Measurements from ENCODE around the gene ATP2B2.

Gene ATP2B2

GRCh38 chr3:10410383-10411002, 94.9 kb downstream of the ATP2B2 start:
- Histone ChIP-seq H3K9me3 (ENCODE audit: control insufficient read depth in 2 of 2, low read length in 2 of 2) (no peaks in the 10 kb centered on the region), H3K4me3 (ENCODE audit: low read length in 2 of 2) (no peak overlapping the region), H3K4me1 (ENCODE audit: control insufficient read depth, insufficient read depth, low read length) (no peaks in the 10 kb centered on the region), H3K36me3 (ENCODE audit: control insufficient read depth in 2 of 2, insufficient read depth in 2 of 2, low read length in 2 of 2) (no peaks in the 10 kb centered on the region), H3K27ac (ENCODE audit: low read length) (no peak overlapping the region), H3K9ac (ENCODE audit: low read length in 2 of 2) (no peak overlapping the region), H3K27me3 (ENCODE audit: control insufficient read depth in 1 of 2, insufficient read depth in 2 of 2, low read length in 2 of 2) (no peaks in the 10 kb centered on the region)

- H3K36me3 ChIP-seq (ENCODE audit: control insufficient read depth in 2 of 2, insufficient read depth in 2 of 2, low read length in 2 of 2): no peaks in the 10 kb centered on the region
Measured at GRCh38 chr3:10408680-10409079, 96.7 kb downstream of the ATP2B2 start.

GRCh38 chr3:10407361-10407760, 98.0 kb downstream of the ATP2B2 start:
- H3K27me3 ChIP-seq (ENCODE audit: control insufficient read depth in 1 of 2, insufficient read depth in 2 of 2, low read length in 2 of 2): no peaks in the 10 kb centered on the region
- no peak overlapping the region for H3K4me3 ChIP-seq (ENCODE audit: low read length in 2 of 2)
- no peaks in the 10 kb centered on the region for H3K36me3 ChIP-seq (ENCODE audit: control insufficient read depth in 2 of 2, insufficient read depth in 2 of 2, low read length in 2 of 2)
- no peaks in the 10 kb centered on the region for H3K9me3 ChIP-seq (ENCODE audit: control insufficient read depth in 2 of 2, low read length in 2 of 2)
- H3K27ac ChIP-seq (ENCODE audit: low read length): no peak overlapping the region
- no peaks in the 10 kb centered on the region for H3K4me1 ChIP-seq (ENCODE audit: control insufficient read depth, insufficient read depth, low read length)
- H3K9ac ChIP-seq (ENCODE audit: low read length in 2 of 2): no peak overlapping the region

More at GRCh38 chr3:10408680-10409079, 96.7 kb downstream of the ATP2B2 start:
- no peaks in the 10 kb centered on the region for H3K4me1 ChIP-seq (ENCODE audit: control insufficient read depth, insufficient read depth, low read length)
- no peak overlapping the region for H3K9ac ChIP-seq (ENCODE audit: low read length in 2 of 2)
- H3K4me3 ChIP-seq (ENCODE audit: low read length in 2 of 2): no peak overlapping the region
- H3K27ac ChIP-seq (ENCODE audit: low read length): no peak overlapping the region
- no peaks in the 10 kb centered on the region for H3K9me3 ChIP-seq (ENCODE audit: control insufficient read depth in 2 of 2, low read length in 2 of 2)
- H3K27me3 ChIP-seq (ENCODE audit: control insufficient read depth in 1 of 2, insufficient read depth in 2 of 2, low read length in 2 of 2): no peaks in the 10 kb centered on the region

- H3K4me3 ChIP-seq (ENCODE audit: low read length in 2 of 2): no peak overlapping the region
- no peak overlapping the region for H3K9ac ChIP-seq (ENCODE audit: low read length in 2 of 2)
- H3K36me3 ChIP-seq (ENCODE audit: control insufficient read depth in 2 of 2, insufficient read depth in 2 of 2, low read length in 2 of 2): no peaks in the 10 kb centered on the region
- no peak overlapping the region for H3K27ac ChIP-seq (ENCODE audit: low read length)
- no peaks in the 10 kb centered on the region for H3K9me3 ChIP-seq (ENCODE audit: control insufficient read depth in 2 of 2, low read length in 2 of 2)
- no peaks in the 10 kb centered on the region for H3K4me1 ChIP-seq (ENCODE audit: control insufficient read depth, insufficient read depth, low read length)
- H3K27me3 ChIP-seq (ENCODE audit: control insufficient read depth in 1 of 2, insufficient read depth in 2 of 2, low read length in 2 of 2): no peaks in the 10 kb centered on the region
Measured at GRCh38 chr3:10406414-10406813, 99.0 kb downstream of the ATP2B2 start.

GRCh38 chr3:10405816-10406215, 99.6 kb downstream of the ATP2B2 start:
- H3K27ac ChIP-seq (ENCODE audit: low read length): no peak overlapping the region
- H3K27me3 ChIP-seq (ENCODE audit: control insufficient read depth in 1 of 2, insufficient read depth in 2 of 2, low read length in 2 of 2): no peaks in the 10 kb centered on the region
- no peaks in the 10 kb centered on the region for H3K4me1 ChIP-seq (ENCODE audit: control insufficient read depth, insufficient read depth, low read length)
- no peak overlapping the region for H3K9ac ChIP-seq (ENCODE audit: low read length in 2 of 2)
- no peaks in the 10 kb centered on the region for H3K9me3 ChIP-seq (ENCODE audit: control insufficient read depth in 2 of 2, low read length in 2 of 2)
- H3K4me3 ChIP-seq (ENCODE audit: low read length in 2 of 2): no peak overlapping the region
- no peaks in the 10 kb centered on the region for H3K36me3 ChIP-seq (ENCODE audit: control insufficient read depth in 2 of 2, insufficient read depth in 2 of 2, low read length in 2 of 2)

GRCh38 chr3:10404876-10405275, 100.5 kb downstream of the ATP2B2 start:
- no peaks in the 10 kb centered on the region for H3K9me3 ChIP-seq (ENCODE audit: control insufficient read depth in 2 of 2, low read length in 2 of 2)
- no peaks in the 10 kb centered on the region for H3K36me3 ChIP-seq (ENCODE audit: control insufficient read depth in 2 of 2, insufficient read depth in 2 of 2, low read length in 2 of 2)
- H3K9ac ChIP-seq (ENCODE audit: low read length in 2 of 2): no peak overlapping the region
- H3K4me1 ChIP-seq (ENCODE audit: control insufficient read depth, insufficient read depth, low read length): no peaks in the 10 kb centered on the region
- no peak overlapping the region for H3K4me3 ChIP-seq (ENCODE audit: low read length in 2 of 2)
- no peaks in the 10 kb centered on the region for H3K27me3 ChIP-seq (ENCODE audit: control insufficient read depth in 1 of 2, insufficient read depth in 2 of 2, low read length in 2 of 2)
- no peak overlapping the region for H3K27ac ChIP-seq (ENCODE audit: low read length)

GRCh38 chr3:10404377-10404776, 101.0 kb downstream of the ATP2B2 start:
- Histone ChIP-seq H3K36me3 (ENCODE audit: control insufficient read depth in 2 of 2, insufficient read depth in 2 of 2, low read length in 2 of 2) (no peaks in the 10 kb centered on the region), H3K27me3 (ENCODE audit: control insufficient read depth in 1 of 2, insufficient read depth in 2 of 2, low read length in 2 of 2) (no peaks in the 10 kb centered on the region), H3K9ac (ENCODE audit: low read length in 2 of 2) (no peak overlapping the region), H3K4me1 (ENCODE audit: control insufficient read depth, insufficient read depth, low read length) (no peaks in the 10 kb centered on the region), H3K4me3 (ENCODE audit: low read length in 2 of 2) (no peak overlapping the region), H3K27ac (ENCODE audit: low read length) (no peak overlapping the region), H3K9me3 (ENCODE audit: control insufficient read depth in 2 of 2, low read length in 2 of 2) (no peaks in the 10 kb centered on the region)

GRCh38 chr3:10401990-10402761, 103.2 kb downstream of the ATP2B2 start:
- Histone ChIP-seq H3K36me3 (ENCODE audit: control insufficient read depth in 2 of 2, insufficient read depth in 2 of 2, low read length in 2 of 2) (no peaks in the 10 kb centered on the region), H3K27ac (ENCODE audit: low read length) (no peak overlapping the region), H3K4me1 (ENCODE audit: control insufficient read depth, insufficient read depth, low read length) (no peaks in the 10 kb centered on the region), H3K4me3 (ENCODE audit: low read length in 2 of 2) (no peak overlapping the region), H3K27me3 (ENCODE audit: control insufficient read depth in 1 of 2, insufficient read depth in 2 of 2, low read length in 2 of 2) (no peaks in the 10 kb centered on the region), H3K9me3 (ENCODE audit: control insufficient read depth in 2 of 2, low read length in 2 of 2) (no peaks in the 10 kb centered on the region), H3K9ac (ENCODE audit: low read length in 2 of 2) (no peak overlapping the region)

- Histone ChIP-seq H3K27me3 (ENCODE audit: control insufficient read depth in 1 of 2, insufficient read depth in 2 of 2, low read length in 2 of 2) (no peaks in the 10 kb centered on the region), H3K9me3 (ENCODE audit: control insufficient read depth in 2 of 2, low read length in 2 of 2) (no peaks in the 10 kb centered on the region), H3K27ac (ENCODE audit: low read length) (no peak overlapping the region), H3K4me1 (ENCODE audit: control insufficient read depth, insufficient read depth, low read length) (no peaks in the 10 kb centered on the region), H3K9ac (ENCODE audit: low read length in 2 of 2) (no peak overlapping the region), H3K36me3 (ENCODE audit: control insufficient read depth in 2 of 2, insufficient read depth in 2 of 2, low read length in 2 of 2) (no peaks in the 10 kb centered on the region), H3K4me3 (ENCODE audit: low read length in 2 of 2) (no peak overlapping the region)
Measured at GRCh38 chr3:10400749-10401495, 104.5 kb downstream of the ATP2B2 start.

GRCh38 chr3:10400050-10400748, 105.2 kb downstream of the ATP2B2 start:
- Histone ChIP-seq H3K27me3 (ENCODE audit: control insufficient read depth in 1 of 2, insufficient read depth in 2 of 2, low read length in 2 of 2) (no peaks in the 10 kb centered on the region), H3K4me3 (ENCODE audit: low read length in 2 of 2) (no peak overlapping the region), H3K9ac (ENCODE audit: low read length in 2 of 2) (no peak overlapping the region), H3K36me3 (ENCODE audit: control insufficient read depth in 2 of 2, insufficient read depth in 2 of 2, low read length in 2 of 2) (no peaks in the 10 kb centered on the region), H3K27ac (ENCODE audit: low read length) (no peak overlapping the region), H3K4me1 (ENCODE audit: control insufficient read depth, insufficient read depth, low read length) (no peaks in the 10 kb centered on the region), H3K9me3 (ENCODE audit: control insufficient read depth in 2 of 2, low read length in 2 of 2) (no peaks in the 10 kb centered on the region)
